Liver (tissue), 9 donors: ENCODE results near the gene COL23A1. TPM values are rescaled to one million over a fixed set of nuclear protein-coding genes. Genes with fewer than 3 reads are reported as not detected.

Experiments used
- DNase-seq: peaks from one replicate; pipeline ENCODE4 v3.0.0-alpha.2; 2017; ENCODE audit warnings: low spot score
- H3K27ac ChIP-seq, 2 donors: one replicate each; pipeline ENCODE4 v1.7.0; 2013; ENCODE audit warnings: inconsistent platforms in 2 of 2, low read length in 2 of 2, control low read depth in 1 of 2, low read depth in 1 of 2, mild to moderate bottlenecking in 1 of 2
- H3K27me3 ChIP-seq, 4 donors: one replicate each; pipeline versions ENCODE4 v1.6.1 to v1.7.0; 2013; ENCODE audit warnings: low read length in 3 of 4, inconsistent platforms in 1 of 4, mild to moderate bottlenecking in 1 of 4, moderate library complexity in 1 of 4; ENCODE audit not compliant: control insufficient read depth in 4 of 4, insufficient read depth in 4 of 4
- H3K36me3 ChIP-seq, 4 donors: one replicate each; pipeline versions ENCODE4 v1.6.1 to v1.7.0; 2013; ENCODE audit warnings: low read length in 3 of 4, mild to moderate bottlenecking in 3 of 4, low read depth in 1 of 4, moderate library complexity in 1 of 4; ENCODE audit not compliant: control insufficient read depth in 4 of 4, insufficient read depth in 3 of 4
- H3K4me1 ChIP-seq, 4 donors: one replicate each; pipeline versions ENCODE4 v1.6.1 to v1.7.0; 2013; ENCODE audit warnings: low read length in 3 of 4, mild to moderate bottlenecking in 3 of 4, moderate library complexity in 1 of 4; ENCODE audit not compliant: control insufficient read depth in 4 of 4, insufficient read depth in 4 of 4
- H3K4me3 ChIP-seq, 3 donors: one replicate each; pipeline versions ENCODE4 v1.6.1 to v1.7.0; 2013; ENCODE audit warnings: low read length in 3 of 3, control low read depth in 1 of 3, low read depth in 1 of 3, mild to moderate bottlenecking in 1 of 3
- H3K9ac ChIP-seq, 2 donors: one replicate each; pipeline ENCODE4 v1.7.0; 2013; ENCODE audit warnings: low read length in 2 of 2, mild to moderate bottlenecking in 2 of 2, moderate library complexity in 2 of 2, control low read depth in 1 of 2, low read depth in 1 of 2
- H3K9me3 ChIP-seq, 4 donors: one replicate each; pipeline versions ENCODE4 v1.6.1 to v1.7.0; 2013; ENCODE audit warnings: low read length in 3 of 4; ENCODE audit not compliant: control insufficient read depth in 4 of 4
- CTCF ChIP-seq: fragments of 150-350 bp; IDR thresholded peaks from 2 replicates; pipeline ENCODE4 v1.5.1; 2017; ENCODE audit warnings: improper control_type of control experiment, low read depth, low read length; ENCODE audit not compliant: missing input control
- EGR1 ChIP-seq, 2 donors: IDR thresholded peaks; 2 replicates each; pipeline ENCODE4 v1.6.1; 2016 to 2018; ENCODE audit warnings: antibody characterized with exemption in 2 of 2, low read depth in 2 of 2
- FOXA1 ChIP-seq: IDR thresholded peaks from 2 replicates; pipeline ENCODE4 v1.6.1; 2016; ENCODE audit warnings: antibody characterized with exemption
- FOXA2 ChIP-seq: IDR thresholded peaks from 2 replicates; pipeline ENCODE4 v1.6.1; 2016; ENCODE audit warnings: antibody characterized with exemption
- GABPA ChIP-seq, 2 donors: IDR thresholded peaks in 1 of 2; conservative IDR thresholded peaks in 1 of 2; 2 replicates each; pipeline ENCODE4 v1.6.1; 2016; ENCODE audit warnings: antibody characterized with exemption in 2 of 2, mild to moderate bottlenecking in 1 of 2, moderate library complexity in 1 of 2
- HNF4A ChIP-seq, 2 donors: conservative IDR thresholded peaks; 2 replicates each; pipeline ENCODE4 v1.6.1; 2016; ENCODE audit warnings: antibody characterized with exemption in 2 of 2, mild to moderate bottlenecking in 2 of 2
- JUND ChIP-seq, 2 donors: IDR thresholded peaks; 2 replicates each; pipeline ENCODE4 v1.6.1; 2016; ENCODE audit warnings: antibody characterized with exemption in 2 of 2
- MAX ChIP-seq: IDR thresholded peaks from 2 replicates; pipeline ENCODE4 v1.6.1; 2016; ENCODE audit warnings: antibody characterized with exemption
- NR2F2 ChIP-seq: IDR thresholded peaks from 2 replicates; pipeline ENCODE4 v1.6.1; 2016; ENCODE audit warnings: antibody characterized with exemption
- RAD21 ChIP-seq, 2 donors: IDR thresholded peaks; 2 replicates each; pipeline ENCODE4 v1.6.1; 2016; ENCODE audit warnings: antibody characterized with exemption in 2 of 2, mild to moderate bottlenecking in 2 of 2
- RXRA ChIP-seq, 2 donors: IDR thresholded peaks; 2 replicates each; pipeline ENCODE4 v1.6.1; 2017 to 2018; ENCODE audit warnings: antibody characterized with exemption in 2 of 2, mild to moderate bottlenecking in 1 of 2
- SP1 ChIP-seq: IDR thresholded peaks from 2 replicates; pipeline ENCODE4 v1.6.1; 2018; ENCODE audit warnings: antibody characterized with exemption, mild to moderate bottlenecking
- TAF1 ChIP-seq: conservative IDR thresholded peaks from 2 replicates; pipeline ENCODE4 v1.6.1; 2016; ENCODE audit warnings: antibody characterized with exemption, mild to moderate bottlenecking
- YY1 ChIP-seq: IDR thresholded peaks from 2 replicates; pipeline ENCODE4 v1.6.1; 2016; ENCODE audit warnings: antibody characterized with exemption, mild to moderate bottlenecking
- ZBTB33 ChIP-seq: IDR thresholded peaks from 2 replicates; pipeline ENCODE4 v1.6.1; 2016; ENCODE audit warnings: antibody characterized with exemption
- WGBS: extraction: QIAGEN DNeasy Blood & Tissue Kit; methylation state at CpG from one replicate; pipeline ENCODE4 v1.1.7; 2013; 5-methylcytosine and 5-hydroxymethylcytosine counted together
- polyA plus RNA-seq, 2 donors: library from polyadenylated mRNA; stranded (reverse) in 1 of 2; unstranded in 1 of 2; fragments of 200-250 nt in 1 of 2; fragments of >200 nt in 1 of 2; fragmentation: Nextera tagmentation in 1 of 2; extraction: Ambion mirVana in 1 of 2; gene quantifications; one replicate each; pipeline versions ENCODE4 v1.2.1 to v1.2.3, GENCODE V29; 2013 to 2015
- total RNA-seq, 2 donors: library from RNA; depleted of rRNA; stranded (reverse); fragments of >200 nt; gene quantifications; one replicate each; pipeline ENCODE4 v1.2.3, GENCODE V29; 2014
- TF ChIP-seq, protein P1 (sequence below): IDR thresholded peaks from 2 replicates; pipeline ENCODE4 v1.6.1; 2016; ENCODE audit warnings: antibody characterized with exemption, mild to moderate bottlenecking
- TF ChIP-seq, protein P2 (sequence below): IDR thresholded peaks from 2 replicates; pipeline ENCODE4 v1.6.1; 2016; ENCODE audit warnings: antibody characterized with exemption
- donor health status: healthy.
- donor health status: healthy.
- donor health status: healthy.
- donor health status: healthy.
- donor health status: healthy.

Gene COL23A1
- total and polyA plus RNA-seq, 4 donors = 0.08 to 1.4 (median 0.27) TPM

DNA sequence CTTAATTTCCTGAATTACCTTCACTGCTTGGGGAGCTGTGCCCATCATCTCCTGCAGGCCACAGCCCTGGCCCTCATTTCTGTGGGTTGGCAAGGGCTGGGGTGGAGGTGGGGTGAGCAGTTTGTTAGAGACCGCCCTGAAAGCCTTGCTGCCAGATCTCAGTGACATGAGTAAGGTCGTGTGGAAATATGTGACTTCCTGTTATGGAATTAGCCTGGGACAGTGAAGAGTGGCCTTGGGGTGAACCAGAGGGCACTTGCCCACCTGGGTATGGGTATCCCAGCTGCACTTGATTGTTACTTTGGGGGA lies 388.3 kb downstream of the COL23A1 start:
- no peaks in the 10 kb centered on the region for H3K9me3 ChIP-seq
- WGBS = 60% methylated on average over 2 of the region's 2 CpGs
- H3K4me3 ChIP-seq = no peak overlapping the region
- H3K36me3 ChIP-seq = peaks cover 1 to 7% (median 2%) of the 10 kb centered on the region in 4 donors
- peaks cover 7 to 23% (median 19%) of the 10 kb centered on the region in 4 donors for H3K4me1 ChIP-seq
- DNase-seq = no peak
- no peak for TF ChIP-seq RAD21 (IDR thresholded peaks at IDR 0.05)
- no peak for TF ChIP-seq HNF4A (conservative IDR thresholded peaks at IDR 0.05)
- no peak for TF ChIP-seq RXRA (IDR thresholded peaks at IDR 0.05)
- no peak for TF ChIP-seq JUND (IDR thresholded peaks at IDR 0.05)
- TF ChIP-seq SP1 = no peak
- no peak for TF ChIP-seq MAX
- no peak for TF ChIP-seq FOXA2
- no peak for TF ChIP-seq TAF1
- no peak for TF ChIP-seq GABPA (IDR thresholded peaks at IDR 0.05 in 1 of 2, conservative IDR thresholded peaks at IDR 0.05 in 1 of 2)
- no peak overlapping the region for H3K9ac ChIP-seq
- no peak overlapping the region for H3K27ac ChIP-seq
- no peaks in the 10 kb centered on the region for H3K27me3 ChIP-seq

DNA sequence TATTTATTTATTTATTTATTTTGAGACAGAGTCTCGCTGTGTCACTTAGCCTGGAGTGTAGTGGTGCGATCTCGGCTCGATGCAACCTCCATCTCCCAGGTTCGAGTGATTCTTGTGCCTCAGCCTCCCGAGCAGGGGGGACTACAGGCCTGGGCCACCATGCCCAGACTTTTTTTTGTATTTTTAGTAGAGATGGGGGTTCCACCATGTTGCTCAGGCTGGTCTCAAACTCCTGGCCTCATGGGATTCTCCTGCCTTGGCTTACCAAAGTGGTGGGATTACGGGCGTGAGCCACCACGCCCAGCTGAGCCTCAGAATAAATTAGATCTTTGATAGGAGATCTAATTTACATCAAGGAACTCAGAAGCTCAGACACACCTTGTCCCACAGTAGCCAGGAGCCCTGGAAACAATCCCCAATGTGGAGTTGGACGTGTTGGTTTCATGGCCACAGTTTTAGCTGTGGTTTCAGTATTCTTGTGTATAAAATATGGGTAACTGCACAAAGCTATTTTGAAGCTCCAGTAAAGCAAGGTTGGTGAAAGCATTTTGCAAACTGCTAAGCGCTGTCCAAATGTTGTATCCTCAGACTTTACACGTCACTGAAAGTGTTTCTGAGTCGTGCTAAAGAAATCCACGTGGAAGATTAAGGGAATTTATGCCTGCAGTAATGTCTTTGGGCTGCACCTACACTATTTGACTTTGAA lies 388.8 kb downstream of the COL23A1 start:
- DNase-seq = no peak

More for the DNA sequence above, 388.8 kb downstream of the COL23A1 start:
- no peak overlapping the region for H3K9ac ChIP-seq
- TF ChIP-seq CTCF (no peak), NR2F2 (no peak), JUND (IDR thresholded peaks at IDR 0.05) (no peak), YY1 (no peak), MAX (no peak), EGR1 (IDR thresholded peaks at IDR 0.05; ENCODE audit: low read depth in 2 of 2) (no peak), HNF4A (conservative IDR thresholded peaks at IDR 0.05) (no peak), SP1 (no peak), ZBTB33 (no peak), FOXA2 (no peak), GABPA (IDR thresholded peaks at IDR 0.05 in 1 of 2, conservative IDR thresholded peaks at IDR 0.05 in 1 of 2) (no peak), RXRA (IDR thresholded peaks at IDR 0.05) (no peak), FOXA1 (no peak), RAD21 (IDR thresholded peaks at IDR 0.05) (no peak)
- TF ChIP-seq, protein P1, sequence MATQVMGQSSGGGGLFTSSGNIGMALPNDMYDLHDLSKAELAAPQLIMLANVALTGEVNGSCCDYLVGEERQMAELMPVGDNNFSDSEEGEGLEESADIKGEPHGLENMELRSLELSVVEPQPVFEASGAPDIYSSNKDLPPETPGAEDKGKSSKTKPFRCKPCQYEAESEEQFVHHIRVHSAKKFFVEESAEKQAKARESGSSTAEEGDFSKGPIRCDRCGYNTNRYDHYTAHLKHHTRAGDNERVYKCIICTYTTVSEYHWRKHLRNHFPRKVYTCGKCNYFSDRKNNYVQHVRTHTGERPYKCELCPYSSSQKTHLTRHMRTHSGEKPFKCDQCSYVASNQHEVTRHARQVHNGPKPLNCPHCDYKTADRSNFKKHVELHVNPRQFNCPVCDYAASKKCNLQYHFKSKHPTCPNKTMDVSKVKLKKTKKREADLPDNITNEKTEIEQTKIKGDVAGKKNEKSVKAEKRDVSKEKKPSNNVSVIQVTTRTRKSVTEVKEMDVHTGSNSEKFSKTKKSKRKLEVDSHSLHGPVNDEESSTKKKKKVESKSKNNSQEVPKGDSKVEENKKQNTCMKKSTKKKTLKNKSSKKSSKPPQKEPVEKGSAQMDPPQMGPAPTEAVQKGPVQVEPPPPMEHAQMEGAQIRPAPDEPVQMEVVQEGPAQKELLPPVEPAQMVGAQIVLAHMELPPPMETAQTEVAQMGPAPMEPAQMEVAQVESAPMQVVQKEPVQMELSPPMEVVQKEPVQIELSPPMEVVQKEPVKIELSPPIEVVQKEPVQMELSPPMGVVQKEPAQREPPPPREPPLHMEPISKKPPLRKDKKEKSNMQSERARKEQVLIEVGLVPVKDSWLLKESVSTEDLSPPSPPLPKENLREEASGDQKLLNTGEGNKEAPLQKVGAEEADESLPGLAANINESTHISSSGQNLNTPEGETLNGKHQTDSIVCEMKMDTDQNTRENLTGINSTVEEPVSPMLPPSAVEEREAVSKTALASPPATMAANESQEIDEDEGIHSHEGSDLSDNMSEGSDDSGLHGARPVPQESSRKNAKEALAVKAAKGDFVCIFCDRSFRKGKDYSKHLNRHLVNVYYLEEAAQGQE = no peak
- TF ChIP-seq, protein P2, sequence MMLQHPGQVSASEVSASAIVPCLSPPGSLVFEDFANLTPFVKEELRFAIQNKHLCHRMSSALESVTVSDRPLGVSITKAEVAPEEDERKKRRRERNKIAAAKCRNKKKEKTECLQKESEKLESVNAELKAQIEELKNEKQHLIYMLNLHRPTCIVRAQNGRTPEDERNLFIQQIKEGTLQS = no peak
- no peaks in the 10 kb centered on the region for H3K9me3 ChIP-seq
- 88% methylated on average over 14 of the region's 14 CpGs for WGBS
- H3K27me3 ChIP-seq = no peaks in the 10 kb centered on the region
- peaks cover 2 to 18% (median 14%) of the 10 kb centered on the region in 4 donors for H3K4me1 ChIP-seq
- peaks cover 0 to 2% (median under 1%) of the 10 kb centered on the region in 4 donors for H3K36me3 ChIP-seq
- H3K27ac ChIP-seq = no peak overlapping the region
- H3K4me3 ChIP-seq = no peak overlapping the region
